GM23338 (cell line): Measurements from ENCODE around the gene PLIN4. TPM values are rescaled to one million over a fixed set of nuclear protein-coding genes. Genes with fewer than 3 reads are reported as not detected.

Experiments used
- ATAC-seq: fragments of 200-7000 bp; cut with Tn5 transposase; 3 replicates; pipeline ENCODE4 v1.9.1; 2020
- DNase-seq: peaks from one replicate; pipeline ENCODE4 v3.0.0-alpha.2; 2015; ENCODE audit warnings: low spot score
- H2AFZ ChIP-seq: fragments of 200-600 bp; sonication (generic); 2 replicates; pipeline ENCODE4 v1.8.0; 2016; ENCODE audit warnings: antibody characterized with exemption, mild to moderate bottlenecking, moderate library complexity
- H3F3A ChIP-seq: fragments of 200-600 bp; sonication (generic); replicated peaks from 2 replicates; pipeline ENCODE4 v1.8.0; 2017; ENCODE audit warnings: antibody characterized with exemption, mixed run types, low read depth
- H3K27ac ChIP-seq: fragments of 200-600 bp; sonication (generic); 2 replicates; pipeline ENCODE4 v1.6.1; 2016; ENCODE audit warnings: low read depth
- H3K27me3 ChIP-seq: fragments of 200-600 bp; sonication (generic); 2 replicates; pipeline ENCODE4 v1.8.0; 2016; ENCODE audit warnings: mild to moderate bottlenecking, mixed run types, moderate library complexity; ENCODE audit not compliant: insufficient read depth
- H3K36me3 ChIP-seq: fragments of 200-600 bp; sonication (generic); 2 replicates; pipeline ENCODE4 v1.8.0; 2016; ENCODE audit warnings: mild to moderate bottlenecking; ENCODE audit not compliant: insufficient read depth
- H3K4me1 ChIP-seq: fragments of 200-600 bp; sonication (generic); 2 replicates; pipeline ENCODE4 v1.8.0; 2016; ENCODE audit warnings: mild to moderate bottlenecking, moderate library complexity; ENCODE audit not compliant: insufficient read depth
- H3K4me2 ChIP-seq: fragments of 200-600 bp; sonication (generic); 2 replicates; pipeline ENCODE4 v1.7.1; 2017; ENCODE audit warnings: mixed run types
- H3K4me3 ChIP-seq: fragments of 200-600 bp; sonication (generic); 2 replicates; pipeline ENCODE4 v1.6.1; 2016; ENCODE audit warnings: mixed run types
- H3K79me2 ChIP-seq: fragments of 200-600 bp; sonication (generic); replicated peaks from 2 replicates; pipeline ENCODE4 v1.8.0; 2017; ENCODE audit warnings: mild to moderate bottlenecking; ENCODE audit not compliant: insufficient read depth
- H3K9me2 ChIP-seq: fragments of 200-600 bp; sonication (generic); 2 replicates; pipeline ENCODE4 v1.8.0; 2017; ENCODE audit not compliant: insufficient read depth
- H4K20me1 ChIP-seq: fragments of 200-600 bp; sonication (generic); replicated peaks from 2 replicates; pipeline ENCODE4 v1.8.0; 2017; ENCODE audit warnings: mild to moderate bottlenecking; ENCODE audit not compliant: insufficient read depth
- H3K27ac Mint-ChIP-seq: 2 replicates; pipeline ENCODE4 v1.8.0; 2020; ENCODE audit warnings: inconsistent platforms, mild to moderate bottlenecking, moderate library complexity, mixed read lengths
- H3K27me3 Mint-ChIP-seq: 3 replicates; pipeline ENCODE4 v1.8.0; 2022; ENCODE audit warnings: low read depth, mild to moderate bottlenecking, moderate library complexity, mixed read lengths, inconsistent platforms; ENCODE audit not compliant: insufficient read depth, poor library complexity
- H3K36me3 Mint-ChIP-seq: 3 replicates; pipeline ENCODE4 v1.8.0; 2021; ENCODE audit warnings: low read depth, mild to moderate bottlenecking, inconsistent platforms, moderate library complexity, mixed read lengths
- H3K4me1 Mint-ChIP-seq: 3 replicates; pipeline ENCODE4 v1.8.0; 2020; ENCODE audit warnings: mild to moderate bottlenecking, inconsistent platforms, mixed read lengths
- H3K4me3 Mint-ChIP-seq: 3 replicates; pipeline ENCODE4 v1.8.0; 2021; ENCODE audit warnings: moderate library complexity, mild to moderate bottlenecking, inconsistent platforms, mixed read lengths
- H3K9me3 Mint-ChIP-seq: 3 replicates; pipeline ENCODE4 v1.8.0; 2020; ENCODE audit warnings: moderate library complexity, mild to moderate bottlenecking, inconsistent platforms, mixed read lengths
- CREB1 ChIP-seq: fragments of 250-450 bp; sonication (Bioruptor Pico); IDR thresholded peaks from 2 replicates; pipeline ENCODE4 v1.5.0; 2020; ENCODE audit warnings: low read depth, mild to moderate bottlenecking, moderate library complexity
- JUNB ChIP-seq: IDR thresholded peaks from one replicate; pipeline ENCODE4 v1.6.1; 2016; ENCODE audit warnings: antibody characterized with exemption; ENCODE audit not compliant: unreplicated experiment
- NANOG ChIP-seq: IDR thresholded peaks from 2 replicates; pipeline ENCODE4 v1.6.1; 2016; ENCODE audit warnings: antibody characterized with exemption, borderline replicate concordance
- STAT1 ChIP-seq: IDR thresholded peaks from one replicate; pipeline ENCODE4 v1.6.1; 2016; ENCODE audit warnings: antibody characterized with exemption; ENCODE audit not compliant: unreplicated experiment
- ZNF114 ChIP-seq: fragments of 250-450 bp; sonication (Bioruptor Pico); IDR thresholded peaks from 2 replicates; pipeline ENCODE4 v1.5.0; 2020; ENCODE audit warnings: mild to moderate bottlenecking, moderate library complexity
- polyA plus RNA-seq: library from polyadenylated mRNA; unstranded; fragments of >200 nt; fragmentation: Nextera tagmentation; extraction: Ambion mirVana; gene quantifications from 2 replicates; pipeline ENCODE4 v1.2.1, GENCODE V29; 2016
- total RNA-seq: library from RNA; depleted of rRNA; stranded (reverse); fragments of >200 nt; shearing (Covaris generic); gene quantifications from 2 replicates; pipeline ENCODE4 v1.2.3, GENCODE V29; 2014
- TF ChIP-seq, protein P1 (sequence below): IDR thresholded peaks from 2 replicates; pipeline ENCODE4 v1.6.1; 2016; ENCODE audit warnings: antibody characterized with exemption
- TF ChIP-seq, protein P2 (sequence below): IDR thresholded peaks from one replicate; pipeline ENCODE4 v1.6.1; 2018; ENCODE audit warnings: antibody characterized with exemption; ENCODE audit not compliant: unreplicated experiment
- TF ChIP-seq, protein P3 (sequence below): fragments of 250-450 bp; sonication (Bioruptor Pico); IDR thresholded peaks from 2 replicates; pipeline ENCODE4 v1.5.0; 2020; ENCODE audit warnings: mild to moderate bottlenecking, moderate library complexity

PLIN4 gene
- total and polyA plus RNA-seq, 2 experiments from 2014 or later, result 0.19 to 0.59 TPM

DNA sequence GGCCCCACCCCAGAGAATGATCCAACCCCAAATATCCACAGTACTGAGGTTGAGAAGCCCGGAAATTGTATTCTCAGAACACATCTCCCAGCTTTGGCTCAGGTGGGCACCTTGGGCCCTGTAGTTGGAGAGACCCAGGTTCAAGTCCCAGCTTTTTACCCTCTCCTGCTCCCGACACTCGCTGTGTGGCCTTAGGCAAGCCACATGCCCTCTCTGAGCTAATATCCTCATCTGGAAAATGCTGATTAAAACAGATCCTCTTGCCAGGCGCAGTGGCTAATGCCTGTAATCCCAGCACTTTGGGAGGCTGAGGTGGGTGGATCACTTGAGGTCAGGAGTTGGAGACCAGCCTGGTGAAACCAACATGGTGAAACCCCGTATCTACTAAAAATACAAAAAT lies 2.6 kb downstream of the PLIN4 start:
- H3K4me1 Mint-ChIP-seq, result peaks cover 4% of the 10 kb centered on the region
- H3K9me3 Mint-ChIP-seq, result peaks cover 3% of the 10 kb centered on the region; the same call in 2 of the 3 replicates

More for the DNA sequence above, 2.6 kb downstream of the PLIN4 start:
- no peak overlapping the region for H3K4me2 ChIP-seq
- H3K27me3 ChIP-seq, result peaks cover 39% of the 10 kb centered on the region; the same call in 1 of the 2 replicates
- Mint-ChIP-seq H3K36me3 (peaks cover 2% of the 10 kb centered on the region; the same call in 1 of the 3 replicates), H3K4me3 (no peak overlapping the region), H3K27ac (no peak overlapping the region), H3K27me3 (peaks cover 50% of the 10 kb centered on the region)
- no peaks in the 10 kb centered on the region for H4K20me1 ChIP-seq
- no peaks in the 10 kb centered on the region for H3K9me2 ChIP-seq
- no peaks in the 10 kb centered on the region for H3F3A ChIP-seq
- no peaks in the 10 kb centered on the region for H3K36me3 ChIP-seq
- ATAC-seq (no peak), DNase-seq (no peak)
- H3K79me2 ChIP-seq, result no peaks in the 10 kb centered on the region
- no peak overlapping the region for H3K4me3 ChIP-seq
- no peak overlapping the region for H2AFZ ChIP-seq
- no peaks in the 10 kb centered on the region for H3K4me1 ChIP-seq
- no peak overlapping the region for H3K27ac ChIP-seq
- TF ChIP-seq JUNB (no peak), STAT1 (no peak), NANOG (no peak), CREB1 (CRISPR knock-in tag) (no peak), ZNF114 (CRISPR knock-in tag) (no peak)
- TF ChIP-seq, protein P1, sequence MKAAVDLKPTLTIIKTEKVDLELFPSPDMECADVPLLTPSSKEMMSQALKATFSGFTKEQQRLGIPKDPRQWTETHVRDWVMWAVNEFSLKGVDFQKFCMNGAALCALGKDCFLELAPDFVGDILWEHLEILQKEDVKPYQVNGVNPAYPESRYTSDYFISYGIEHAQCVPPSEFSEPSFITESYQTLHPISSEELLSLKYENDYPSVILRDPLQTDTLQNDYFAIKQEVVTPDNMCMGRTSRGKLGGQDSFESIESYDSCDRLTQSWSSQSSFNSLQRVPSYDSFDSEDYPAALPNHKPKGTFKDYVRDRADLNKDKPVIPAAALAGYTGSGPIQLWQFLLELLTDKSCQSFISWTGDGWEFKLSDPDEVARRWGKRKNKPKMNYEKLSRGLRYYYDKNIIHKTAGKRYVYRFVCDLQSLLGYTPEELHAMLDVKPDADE, result no peak
- TF ChIP-seq, protein P2, sequence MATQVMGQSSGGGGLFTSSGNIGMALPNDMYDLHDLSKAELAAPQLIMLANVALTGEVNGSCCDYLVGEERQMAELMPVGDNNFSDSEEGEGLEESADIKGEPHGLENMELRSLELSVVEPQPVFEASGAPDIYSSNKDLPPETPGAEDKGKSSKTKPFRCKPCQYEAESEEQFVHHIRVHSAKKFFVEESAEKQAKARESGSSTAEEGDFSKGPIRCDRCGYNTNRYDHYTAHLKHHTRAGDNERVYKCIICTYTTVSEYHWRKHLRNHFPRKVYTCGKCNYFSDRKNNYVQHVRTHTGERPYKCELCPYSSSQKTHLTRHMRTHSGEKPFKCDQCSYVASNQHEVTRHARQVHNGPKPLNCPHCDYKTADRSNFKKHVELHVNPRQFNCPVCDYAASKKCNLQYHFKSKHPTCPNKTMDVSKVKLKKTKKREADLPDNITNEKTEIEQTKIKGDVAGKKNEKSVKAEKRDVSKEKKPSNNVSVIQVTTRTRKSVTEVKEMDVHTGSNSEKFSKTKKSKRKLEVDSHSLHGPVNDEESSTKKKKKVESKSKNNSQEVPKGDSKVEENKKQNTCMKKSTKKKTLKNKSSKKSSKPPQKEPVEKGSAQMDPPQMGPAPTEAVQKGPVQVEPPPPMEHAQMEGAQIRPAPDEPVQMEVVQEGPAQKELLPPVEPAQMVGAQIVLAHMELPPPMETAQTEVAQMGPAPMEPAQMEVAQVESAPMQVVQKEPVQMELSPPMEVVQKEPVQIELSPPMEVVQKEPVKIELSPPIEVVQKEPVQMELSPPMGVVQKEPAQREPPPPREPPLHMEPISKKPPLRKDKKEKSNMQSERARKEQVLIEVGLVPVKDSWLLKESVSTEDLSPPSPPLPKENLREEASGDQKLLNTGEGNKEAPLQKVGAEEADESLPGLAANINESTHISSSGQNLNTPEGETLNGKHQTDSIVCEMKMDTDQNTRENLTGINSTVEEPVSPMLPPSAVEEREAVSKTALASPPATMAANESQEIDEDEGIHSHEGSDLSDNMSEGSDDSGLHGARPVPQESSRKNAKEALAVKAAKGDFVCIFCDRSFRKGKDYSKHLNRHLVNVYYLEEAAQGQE, result no peak
- TF ChIP-seq, protein P3, sequence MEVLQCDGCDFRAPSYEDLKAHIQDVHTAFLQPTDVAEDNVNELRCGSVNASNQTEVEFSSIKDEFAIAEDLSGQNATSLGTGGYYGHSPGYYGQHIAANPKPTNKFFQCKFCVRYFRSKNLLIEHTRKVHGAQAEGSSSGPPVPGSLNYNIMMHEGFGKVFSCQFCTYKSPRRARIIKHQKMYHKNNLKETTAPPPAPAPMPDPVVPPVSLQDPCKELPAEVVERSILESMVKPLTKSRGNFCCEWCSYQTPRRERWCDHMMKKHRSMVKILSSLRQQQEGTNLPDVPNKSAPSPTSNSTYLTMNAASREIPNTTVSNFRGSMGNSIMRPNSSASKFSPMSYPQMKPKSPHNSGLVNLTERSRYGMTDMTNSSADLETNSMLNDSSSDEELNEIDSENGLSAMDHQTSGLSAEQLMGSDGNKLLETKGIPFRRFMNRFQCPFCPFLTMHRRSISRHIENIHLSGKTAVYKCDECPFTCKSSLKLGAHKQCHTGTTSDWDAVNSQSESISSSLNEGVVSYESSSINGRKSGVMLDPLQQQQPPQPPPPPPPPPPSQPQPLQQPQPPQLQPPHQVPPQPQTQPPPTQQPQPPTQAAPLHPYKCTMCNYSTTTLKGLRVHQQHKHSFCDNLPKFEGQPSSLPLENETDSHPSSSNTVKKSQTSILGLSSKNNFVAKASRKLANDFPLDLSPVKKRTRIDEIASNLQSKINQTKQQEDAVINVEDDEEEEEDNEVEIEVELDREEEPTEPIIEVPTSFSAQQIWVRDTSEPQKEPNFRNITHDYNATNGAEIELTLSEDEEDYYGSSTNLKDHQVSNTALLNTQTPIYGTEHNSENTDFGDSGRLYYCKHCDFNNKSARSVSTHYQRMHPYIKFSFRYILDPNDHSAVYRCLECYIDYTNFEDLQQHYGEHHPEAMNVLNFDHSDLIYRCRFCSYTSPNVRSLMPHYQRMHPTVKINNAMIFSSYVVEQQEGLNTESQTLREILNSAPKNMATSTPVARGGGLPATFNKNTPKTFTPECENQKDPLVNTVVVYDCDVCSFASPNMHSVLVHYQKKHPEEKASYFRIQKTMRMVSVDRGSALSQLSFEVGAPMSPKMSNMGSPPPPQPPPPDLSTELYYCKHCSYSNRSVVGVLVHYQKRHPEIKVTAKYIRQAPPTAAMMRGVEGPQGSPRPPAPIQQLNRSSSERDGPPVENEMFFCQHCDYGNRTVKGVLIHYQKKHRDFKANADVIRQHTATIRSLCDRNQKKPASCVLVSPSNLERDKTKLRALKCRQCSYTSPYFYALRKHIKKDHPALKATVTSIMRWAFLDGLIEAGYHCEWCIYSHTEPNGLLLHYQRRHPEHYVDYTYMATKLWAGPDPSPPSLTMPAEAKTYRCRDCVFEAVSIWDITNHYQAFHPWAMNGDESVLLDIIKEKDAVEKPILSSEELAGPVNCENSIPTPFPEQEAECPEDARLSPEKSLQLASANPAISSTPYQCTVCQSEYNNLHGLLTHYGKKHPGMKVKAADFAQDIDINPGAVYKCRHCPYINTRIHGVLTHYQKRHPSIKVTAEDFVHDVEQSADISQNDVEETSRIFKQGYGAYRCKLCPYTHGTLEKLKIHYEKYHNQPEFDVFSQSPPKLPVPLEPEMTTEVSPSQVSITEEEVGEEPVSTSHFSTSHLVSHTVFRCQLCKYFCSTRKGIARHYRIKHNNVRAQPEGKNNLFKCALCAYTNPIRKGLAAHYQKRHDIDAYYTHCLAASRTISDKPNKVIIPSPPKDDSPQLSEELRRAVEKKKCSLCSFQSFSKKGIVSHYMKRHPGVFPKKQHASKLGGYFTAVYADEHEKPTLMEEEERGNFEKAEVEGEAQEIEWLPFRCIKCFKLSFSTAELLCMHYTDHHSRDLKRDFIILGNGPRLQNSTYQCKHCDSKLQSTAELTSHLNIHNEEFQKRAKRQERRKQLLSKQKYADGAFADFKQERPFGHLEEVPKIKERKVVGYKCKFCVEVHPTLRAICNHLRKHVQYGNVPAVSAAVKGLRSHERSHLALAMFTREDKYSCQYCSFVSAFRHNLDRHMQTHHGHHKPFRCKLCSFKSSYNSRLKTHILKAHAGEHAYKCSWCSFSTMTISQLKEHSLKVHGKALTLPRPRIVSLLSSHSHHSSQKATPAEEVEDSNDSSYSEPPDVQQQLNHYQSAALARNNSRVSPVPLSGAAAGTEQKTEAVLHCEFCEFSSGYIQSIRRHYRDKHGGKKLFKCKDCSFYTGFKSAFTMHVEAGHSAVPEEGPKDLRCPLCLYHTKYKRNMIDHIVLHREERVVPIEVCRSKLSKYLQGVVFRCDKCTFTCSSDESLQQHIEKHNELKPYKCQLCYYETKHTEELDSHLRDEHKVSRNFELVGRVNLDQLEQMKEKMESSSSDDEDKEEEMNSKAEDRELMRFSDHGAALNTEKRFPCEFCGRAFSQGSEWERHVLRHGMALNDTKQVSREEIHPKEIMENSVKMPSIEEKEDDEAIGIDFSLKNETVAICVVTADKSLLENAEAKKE (CRISPR knock-in tag), result no peak
